ENCODE measurements around the gene TMEM185A. TPM values are rescaled to one million over a fixed set of nuclear protein-coding genes. Genes with fewer than 3 reads are reported as not detected.
"Not testable (repeated sequence)": the region's sequence is repeated elsewhere in the genome, so short reads cannot be mapped to it uniquely, and the experiment has no call there.

The TMEM185A gene
- total RNA-seq, 2 experiments from 2014 or later = 6.3 to 7.2 TPM

DNA sequence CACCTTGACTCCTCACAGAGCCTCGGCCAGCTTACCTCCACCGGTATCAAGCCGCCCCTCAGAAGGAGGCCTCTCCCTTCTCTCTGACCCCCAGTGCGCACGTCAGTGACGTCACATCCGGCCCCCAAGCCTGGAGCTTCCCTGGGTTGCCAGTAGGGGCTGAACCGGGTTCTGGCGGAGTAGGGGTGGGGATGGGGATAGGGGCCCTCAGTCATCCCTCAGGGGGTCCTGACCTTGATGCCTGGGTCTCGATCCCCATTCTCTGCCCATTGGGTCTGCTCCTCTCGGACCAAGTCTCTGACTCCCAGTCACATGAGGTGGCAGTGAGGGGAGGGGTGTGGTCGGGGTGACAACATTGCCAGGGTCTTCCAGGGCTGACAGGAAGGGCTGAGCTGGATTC lies 44.2 kb downstream of the TMEM185A start, which contains the start of gene MAGEA9B:
MAGEA9B (minus strand) TSS at position 101 of the 400 bp plus-strand sequence. CDS start 4,280 bp downstream, outside the sequence.
- H3K9me3 Mint-ChIP-seq; H3K4me1 Mint-ChIP-seq (ENCODE audit: low read depth); CTCF ChIA-PET; H3K27ac ChIP-seq (ENCODE audit: low read depth in 1 of 2, low read length in 2 of 2); H3K4me1 ChIP-seq (ENCODE audit: insufficient read depth, low read length); H3K27ac Mint-ChIP-seq; H3K27me3 Mint-ChIP-seq; intact Hi-C loops (cut with DNase I, micrococcal nuclease); H3K4me3 ChIP-seq (ENCODE audit: low read length); H3K36me3 ChIP-seq (ENCODE audit: insufficient read depth, low read length); H3K27me3 ChIP-seq (ENCODE audit: control insufficient read depth in 1 of 2, insufficient read depth in 2 of 2, low read length in 2 of 2); H3K36me3 Mint-ChIP-seq (ENCODE audit: low read depth); ATAC-seq (ENCODE audit: poor library complexity); H3K4me3 Mint-ChIP-seq; DNase-seq; POLR2A ChIA-PET; H3K9me3 ChIP-seq (ENCODE audit: control insufficient read depth in 1 of 2, insufficient read depth in 1 of 2, low read length in 2 of 2): not testable (repeated sequence)

DNA sequence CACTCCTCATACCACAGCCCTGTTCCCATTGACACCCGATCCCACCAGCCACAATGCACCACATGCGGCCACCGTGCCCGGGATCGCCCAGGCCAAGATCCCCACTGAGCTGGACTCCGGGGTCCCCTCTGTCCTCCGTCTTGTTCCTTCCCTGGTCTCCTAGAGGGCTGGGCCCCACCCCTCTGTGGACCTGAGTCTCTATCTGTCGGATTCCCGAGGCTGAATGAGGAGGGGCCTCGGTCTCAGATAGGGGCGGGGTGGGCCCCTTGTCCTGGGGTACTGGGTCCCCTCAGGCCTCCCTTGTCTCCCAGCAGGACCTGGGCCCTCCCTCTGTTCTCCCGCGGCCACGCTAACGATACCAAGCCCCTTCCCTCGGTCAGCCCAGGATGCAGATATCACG lies 46.0 kb downstream of the TMEM185A start:
- POLR2A ChIA-PET; CTCF ChIA-PET; intact Hi-C loops (cut with DNase I, micrococcal nuclease); H3K27ac Mint-ChIP-seq; H3K4me3 Mint-ChIP-seq; ATAC-seq (ENCODE audit: poor library complexity); H3K4me3 ChIP-seq (ENCODE audit: low read length); DNase-seq; H3K27ac ChIP-seq (ENCODE audit: low read depth in 1 of 2, low read length in 2 of 2); H3K4me1 Mint-ChIP-seq (ENCODE audit: low read depth); H3K36me3 Mint-ChIP-seq (ENCODE audit: low read depth); H3K4me1 ChIP-seq (ENCODE audit: insufficient read depth, low read length); H3K27me3 ChIP-seq (ENCODE audit: control insufficient read depth in 1 of 2, insufficient read depth in 2 of 2, low read length in 2 of 2); H3K9me3 ChIP-seq (ENCODE audit: control insufficient read depth in 1 of 2, insufficient read depth in 1 of 2, low read length in 2 of 2); H3K27me3 Mint-ChIP-seq; H3K9me3 Mint-ChIP-seq; H3K36me3 ChIP-seq (ENCODE audit: insufficient read depth, low read length): not testable (repeated sequence)

DNA sequence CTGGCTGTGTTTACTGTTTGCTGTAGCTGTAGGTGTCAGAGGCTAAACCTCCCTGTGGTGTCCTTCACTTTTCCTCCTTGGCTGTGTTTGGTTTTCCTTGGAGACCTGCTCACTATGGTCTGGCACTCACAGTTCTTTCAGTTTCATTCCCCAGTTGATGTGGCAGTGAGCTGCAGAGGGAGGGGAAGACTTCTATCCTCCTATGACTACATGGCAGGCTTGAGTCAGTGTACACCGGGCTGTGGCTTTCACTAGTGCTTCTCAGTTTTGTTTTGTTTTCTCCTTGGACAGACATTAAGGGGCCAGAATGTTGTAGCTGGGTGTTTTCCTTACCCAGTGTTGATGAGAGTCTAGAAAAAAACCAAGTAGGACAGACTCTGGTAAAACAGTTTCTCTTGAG lies 58.1 kb downstream of the TMEM185A start:
- H3K27me3 ChIP-seq (ENCODE audit: control insufficient read depth in 1 of 2, insufficient read depth in 2 of 2, low read length in 2 of 2); H3K27ac Mint-ChIP-seq; H3K4me3 ChIP-seq (ENCODE audit: low read length); CTCF ChIA-PET; ATAC-seq (ENCODE audit: poor library complexity); H3K36me3 Mint-ChIP-seq (ENCODE audit: low read depth); H3K36me3 ChIP-seq (ENCODE audit: insufficient read depth, low read length); H3K4me3 Mint-ChIP-seq; H3K4me1 Mint-ChIP-seq (ENCODE audit: low read depth); intact Hi-C loops (cut with DNase I, micrococcal nuclease); H3K9me3 ChIP-seq (ENCODE audit: control insufficient read depth in 1 of 2, insufficient read depth in 1 of 2, low read length in 2 of 2); POLR2A ChIA-PET; H3K9me3 Mint-ChIP-seq; DNase-seq; H3K27ac ChIP-seq (ENCODE audit: low read depth in 1 of 2, low read length in 2 of 2); H3K27me3 Mint-ChIP-seq; H3K4me1 ChIP-seq (ENCODE audit: insufficient read depth, low read length): not testable (repeated sequence)

DNA sequence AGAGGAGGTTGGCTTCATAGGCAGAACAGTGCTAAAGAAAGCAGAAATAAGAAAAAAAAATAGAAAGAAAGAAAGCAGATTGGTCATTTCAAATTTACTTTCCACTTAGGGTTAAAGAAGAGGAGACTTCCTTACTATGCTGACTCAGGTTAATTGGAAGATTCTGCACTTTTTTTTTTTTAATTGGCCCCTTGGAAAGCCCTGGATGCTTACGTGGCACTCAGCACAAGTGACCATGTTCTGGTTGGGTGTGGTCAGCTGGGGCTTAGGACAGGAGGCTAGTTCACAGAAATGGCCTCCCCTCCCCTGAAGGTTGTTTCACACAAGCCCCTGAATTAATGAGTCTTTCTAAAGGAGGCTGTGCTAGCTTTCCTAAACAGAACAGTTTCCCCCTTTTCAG lies 58.8 kb downstream of the TMEM185A start:
- Mint-ChIP-seq H3K9me3 (no peaks in the 10 kb centered on the region), H3K27ac (no peak overlapping the region), H3K4me3 (no peak overlapping the region), H3K4me1 (ENCODE audit: low read depth) (no peaks in the 10 kb centered on the region), H3K36me3 (ENCODE audit: low read depth) (no peaks in the 10 kb centered on the region), H3K27me3 (no peaks in the 10 kb centered on the region)
- Histone ChIP-seq H3K36me3 (ENCODE audit: insufficient read depth, low read length) (no peaks in the 10 kb centered on the region), H3K27ac (ENCODE audit: low read depth in 1 of 2, low read length in 2 of 2) (no peak overlapping the region), H3K27me3 (ENCODE audit: control insufficient read depth in 1 of 2, insufficient read depth in 2 of 2, low read length in 2 of 2) (no peaks in the 10 kb centered on the region), H3K4me1 (ENCODE audit: insufficient read depth, low read length) (no peaks in the 10 kb centered on the region), H3K4me3 (ENCODE audit: low read length) (no peak overlapping the region), H3K9me3 (ENCODE audit: control insufficient read depth in 1 of 2, insufficient read depth in 1 of 2, low read length in 2 of 2) (no peaks in the 10 kb centered on the region)
- no peak for DNase-seq
- CTCF ChIA-PET = no interaction called here
- intact Hi-C loops (cut with DNase I, micrococcal nuclease) = no loop called here
- POLR2A ChIA-PET = no interaction called here
- no peak for ATAC-seq (ENCODE audit: poor library complexity)
- TF ChIP-seq, protein P1, sequence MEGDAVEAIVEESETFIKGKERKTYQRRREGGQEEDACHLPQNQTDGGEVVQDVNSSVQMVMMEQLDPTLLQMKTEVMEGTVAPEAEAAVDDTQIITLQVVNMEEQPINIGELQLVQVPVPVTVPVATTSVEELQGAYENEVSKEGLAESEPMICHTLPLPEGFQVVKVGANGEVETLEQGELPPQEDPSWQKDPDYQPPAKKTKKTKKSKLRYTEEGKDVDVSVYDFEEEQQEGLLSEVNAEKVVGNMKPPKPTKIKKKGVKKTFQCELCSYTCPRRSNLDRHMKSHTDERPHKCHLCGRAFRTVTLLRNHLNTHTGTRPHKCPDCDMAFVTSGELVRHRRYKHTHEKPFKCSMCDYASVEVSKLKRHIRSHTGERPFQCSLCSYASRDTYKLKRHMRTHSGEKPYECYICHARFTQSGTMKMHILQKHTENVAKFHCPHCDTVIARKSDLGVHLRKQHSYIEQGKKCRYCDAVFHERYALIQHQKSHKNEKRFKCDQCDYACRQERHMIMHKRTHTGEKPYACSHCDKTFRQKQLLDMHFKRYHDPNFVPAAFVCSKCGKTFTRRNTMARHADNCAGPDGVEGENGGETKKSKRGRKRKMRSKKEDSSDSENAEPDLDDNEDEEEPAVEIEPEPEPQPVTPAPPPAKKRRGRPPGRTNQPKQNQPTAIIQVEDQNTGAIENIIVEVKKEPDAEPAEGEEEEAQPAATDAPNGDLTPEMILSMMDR (IDR thresholded peaks at IDR 0.05) = no peak

DNA sequence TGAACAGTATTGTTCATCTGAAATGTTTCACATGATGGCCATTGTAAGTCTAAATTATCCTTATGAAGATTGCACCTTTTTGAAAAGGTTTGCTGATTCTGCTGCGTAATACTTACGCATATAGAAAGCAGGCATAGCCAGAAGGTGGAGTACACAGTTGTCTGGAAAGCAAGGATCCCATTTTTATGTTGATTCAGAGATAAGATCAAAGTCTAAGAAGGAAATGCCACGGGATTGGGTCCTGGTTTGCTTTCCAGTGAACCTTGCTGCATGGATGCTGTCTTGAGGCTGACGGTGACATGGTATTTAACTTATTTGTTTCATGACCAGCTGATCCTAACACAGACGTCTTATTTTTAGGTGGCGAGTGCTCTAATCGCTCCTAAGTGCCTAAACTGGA lies 59.8 kb downstream of the TMEM185A start:
- CTCF ChIA-PET = no interaction called here
- H3K4me1 Mint-ChIP-seq (ENCODE audit: low read depth) = no peaks in the 10 kb centered on the region

More for the DNA sequence above, 59.8 kb downstream of the TMEM185A start:
- H3K4me3 Mint-ChIP-seq = no peak overlapping the region
- H3K27me3 Mint-ChIP-seq = no peaks in the 10 kb centered on the region
- Histone ChIP-seq H3K4me1 (ENCODE audit: insufficient read depth, low read length) (no peaks in the 10 kb centered on the region), H3K27ac (ENCODE audit: low read depth in 1 of 2, low read length in 2 of 2) (no peak overlapping the region), H3K36me3 (ENCODE audit: insufficient read depth, low read length) (no peaks in the 10 kb centered on the region), H3K9me3 (ENCODE audit: control insufficient read depth in 1 of 2, insufficient read depth in 1 of 2, low read length in 2 of 2) (no peaks in the 10 kb centered on the region), H3K27me3 (ENCODE audit: control insufficient read depth in 1 of 2, insufficient read depth in 2 of 2, low read length in 2 of 2) (no peaks in the 10 kb centered on the region), H3K4me3 (ENCODE audit: low read length) (no peak overlapping the region)
- H3K9me3 Mint-ChIP-seq = no peaks in the 10 kb centered on the region
- intact Hi-C loops (cut with DNase I, micrococcal nuclease) = no loop called here
- DNase-seq = no peak
- POLR2A ChIA-PET = no interaction called here
- ATAC-seq (ENCODE audit: poor library complexity) = no peak
- TF ChIP-seq, protein P1 (IDR thresholded peaks at IDR 0.05) = no peak
- H3K27ac Mint-ChIP-seq = no peak overlapping the region
- H3K36me3 Mint-ChIP-seq (ENCODE audit: low read depth) = no peaks in the 10 kb centered on the region

Measured in CD4-positive, alpha-beta T cell (primary cell).